HG02678 (cell line): Measurements from ENCODE around the gene APPL2.

Experiments
- ATAC-seq: cut with Tn5 transposase; IDR thresholded peaks from one replicate; pipeline ENCODE4 v1.9.1; 2021; ENCODE audit warnings: mild to moderate bottlenecking, moderate library complexity; ENCODE audit not compliant: unreplicated experiment

APPL2 gene

DNA sequence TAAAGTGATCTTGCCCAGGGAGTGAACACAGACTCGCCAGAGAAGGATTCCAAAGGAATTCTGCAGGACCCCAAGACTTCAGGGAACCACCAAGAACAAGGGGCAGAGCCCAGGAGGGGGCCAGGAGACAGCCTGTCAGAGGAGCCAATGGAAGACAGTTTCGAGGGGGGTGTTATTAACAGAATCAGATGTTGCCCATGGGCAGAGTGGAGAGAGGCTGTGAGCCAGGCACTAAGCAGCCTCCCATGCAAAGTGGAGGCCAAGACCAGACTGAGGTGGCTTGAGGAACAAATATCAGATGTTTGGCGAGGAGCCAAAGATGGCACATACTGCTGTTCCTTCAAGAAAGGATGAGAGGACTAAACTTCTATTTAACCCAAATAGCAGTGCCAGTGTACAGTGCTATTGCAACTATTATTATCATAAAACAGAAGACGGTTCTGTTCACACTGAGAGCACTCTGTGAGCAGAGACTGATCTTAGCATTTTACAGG, 12.6 kb downstream of the APPL2 start:
- no peak for ATAC-seq

DNA sequence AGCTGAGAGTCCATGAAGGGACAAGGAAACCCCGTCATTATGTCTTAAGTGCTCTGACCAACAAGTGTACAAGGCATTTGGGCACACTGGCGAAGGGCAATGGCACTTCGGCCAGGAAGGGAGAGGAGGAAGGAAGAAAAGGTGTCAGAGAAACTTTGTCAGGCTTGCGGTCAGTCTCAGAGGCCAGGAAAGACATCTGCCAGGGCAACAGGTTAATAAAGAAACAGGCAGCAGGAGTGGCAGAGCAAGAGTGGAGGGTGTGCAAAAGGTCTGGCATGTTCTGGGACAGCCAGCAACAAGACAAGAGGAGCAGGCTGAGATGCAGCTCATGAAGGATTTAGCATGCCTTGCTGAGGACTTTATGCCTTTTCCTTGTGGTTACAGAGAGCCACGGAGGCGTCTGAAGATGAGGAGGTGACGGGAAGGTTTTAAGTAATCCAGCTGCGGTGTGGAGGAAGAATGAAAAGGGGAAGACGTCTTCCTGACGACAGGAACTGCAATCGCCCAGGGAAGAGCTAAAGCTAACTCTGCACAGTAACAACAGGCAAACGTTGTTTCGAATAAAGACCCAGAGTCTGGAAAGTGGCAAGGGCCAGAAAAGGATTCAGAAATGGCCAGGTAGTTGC, 13.1 kb downstream of the APPL2 start:
- ATAC-seq = no peak

DNA sequence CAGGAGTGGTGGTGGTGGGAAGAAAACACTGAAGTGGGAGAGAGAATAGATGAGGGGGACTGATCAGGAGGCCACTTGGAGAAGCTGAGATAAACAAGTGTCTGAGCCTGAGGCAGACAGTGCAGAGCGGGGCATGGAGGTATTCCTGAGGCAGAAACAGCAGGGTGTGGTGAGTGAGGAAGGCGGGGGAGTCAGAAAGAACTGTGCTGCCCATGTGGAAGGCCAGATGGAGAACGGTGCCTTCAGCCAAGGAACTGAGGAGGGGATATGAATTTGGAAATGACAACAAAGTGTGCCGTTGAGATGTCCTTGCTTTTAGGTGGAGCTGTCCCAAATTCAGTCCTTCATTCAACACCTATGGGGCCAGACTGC, 13.7 kb downstream of the APPL2 start:
- ATAC-seq = no peak

GRCh38 chr12:105221583-105222283, 14.2 kb downstream of the APPL2 start:
- no peak for ATAC-seq

DNA sequence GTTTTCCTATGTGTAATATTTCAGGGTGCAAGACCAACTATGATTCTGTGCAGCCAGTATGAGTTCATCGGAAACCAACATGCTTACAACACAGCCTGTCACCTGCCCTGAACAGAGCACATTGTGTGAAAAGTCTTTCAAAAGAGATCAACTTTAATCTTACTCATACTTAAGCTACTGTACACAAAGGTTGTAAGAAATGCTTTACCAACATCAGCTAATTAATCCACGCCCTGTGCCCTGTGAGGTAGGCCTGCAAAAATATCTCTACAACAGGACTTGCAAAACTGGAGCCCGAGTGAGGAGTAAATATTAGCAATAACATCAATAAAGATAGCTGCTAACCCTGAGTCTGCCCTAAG, 15.1 kb downstream of the APPL2 start:
- ATAC-seq = no peak

DNA sequence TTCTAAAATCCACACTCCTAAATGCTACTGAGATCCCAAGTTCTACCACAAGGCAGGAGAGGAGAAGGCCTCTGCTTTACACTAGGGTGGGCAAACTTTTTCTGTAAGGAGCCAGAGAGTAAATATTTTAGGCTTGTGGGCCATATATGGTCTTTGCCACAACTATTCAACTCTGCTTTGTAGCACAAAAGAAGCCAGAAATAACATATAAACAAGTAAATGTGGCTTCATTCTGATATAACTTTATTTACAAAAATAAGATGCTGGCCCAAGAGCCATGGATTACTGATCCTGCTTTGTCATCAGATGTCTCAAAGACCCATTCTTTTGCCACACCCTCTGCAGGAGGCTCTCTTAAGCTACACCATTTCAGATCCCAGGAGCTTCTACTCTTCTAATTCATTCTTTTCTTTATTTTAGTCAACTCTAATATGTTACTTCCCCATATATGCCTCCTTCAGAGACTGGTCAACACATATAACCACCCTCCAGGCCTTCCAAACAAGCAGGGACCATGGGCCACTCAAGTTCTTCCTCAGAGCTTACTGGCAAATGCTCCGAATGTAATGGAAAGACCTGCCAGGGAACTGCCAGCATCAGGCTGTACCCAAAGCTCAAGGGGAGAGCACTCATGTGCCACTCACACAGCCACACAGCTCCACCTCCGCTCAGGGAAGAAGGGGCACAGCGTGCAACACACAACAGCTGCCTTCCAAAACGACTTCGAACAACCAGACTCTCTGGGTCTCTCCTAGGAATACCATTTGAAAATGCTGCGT, 15.6 kb downstream of the APPL2 start:
- ATAC-seq = no peak

GRCh38 chr12:105219261-105220028, 16.5 kb downstream of the APPL2 start:
- no peak for ATAC-seq

DNA sequence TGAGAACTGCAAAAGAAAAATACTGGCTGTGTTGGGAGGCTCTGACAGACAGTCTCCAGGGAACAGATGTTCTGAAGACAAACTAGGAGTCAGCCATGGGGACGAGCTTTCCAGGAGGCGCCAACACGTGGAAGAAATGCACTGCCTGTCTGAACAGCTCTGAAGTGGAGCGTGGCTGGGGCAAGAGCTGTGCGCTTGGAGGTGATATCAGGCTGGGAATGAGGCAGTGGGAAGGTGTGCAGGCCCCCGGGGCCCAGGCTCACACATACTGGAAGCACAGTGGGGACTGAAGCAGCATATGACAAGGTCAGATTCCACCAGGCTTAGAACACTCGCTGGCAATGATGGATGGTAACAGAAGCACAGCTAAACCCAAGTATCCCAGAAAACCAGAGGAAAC, 17.5 kb downstream of the APPL2 start:
- ATAC-seq = no peak

GRCh38 chr12:105214670-105215375, 21.2 kb downstream of the APPL2 start:
- no peak for ATAC-seq

GRCh38 chr12:105214148-105214547, 21.8 kb downstream of the APPL2 start:
- no peak for ATAC-seq

DNA sequence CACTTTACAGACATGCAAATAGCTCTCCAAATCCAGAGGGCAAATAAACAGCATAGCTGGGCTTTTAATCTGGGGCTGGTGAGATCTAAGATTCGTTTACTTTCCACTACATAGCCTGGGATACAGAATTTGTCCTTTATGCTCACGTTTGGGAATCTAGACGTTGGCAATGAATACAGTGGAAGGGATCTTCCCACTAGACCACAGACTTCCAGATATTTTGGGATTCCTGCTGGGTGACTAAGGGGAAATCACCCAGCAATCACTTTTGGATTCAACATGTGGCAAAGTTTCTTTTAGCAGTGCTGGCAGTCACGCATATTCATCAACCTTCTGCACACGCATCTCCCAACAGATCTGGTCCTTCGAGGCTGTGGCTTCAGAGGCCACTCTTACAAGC, 23.5 kb downstream of the APPL2 start:
- ATAC-seq = no peak

DNA sequence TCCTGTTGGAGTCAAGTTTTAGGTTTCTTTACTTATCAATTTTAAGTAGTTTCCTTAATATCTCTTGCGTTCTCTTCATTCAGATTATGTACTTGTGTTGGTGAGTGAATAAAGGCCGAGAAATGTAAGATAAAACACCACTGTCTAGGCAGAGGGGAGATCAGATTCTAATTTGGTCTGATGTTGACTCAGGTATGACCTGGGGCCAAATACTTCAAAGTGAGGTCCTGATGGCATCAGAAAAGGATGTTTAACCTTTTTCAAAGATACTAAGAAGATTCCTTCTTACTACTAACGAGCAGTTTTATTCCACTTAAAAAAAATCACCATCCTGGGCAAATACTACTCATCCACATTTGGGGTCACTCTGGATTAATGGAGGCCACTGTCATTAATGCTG, 26.9 kb downstream of the APPL2 start:
- no peak for ATAC-seq

GRCh38 chr12:105206686-105207374, 29.1 kb downstream of the APPL2 start:
- no peak for ATAC-seq

DNA sequence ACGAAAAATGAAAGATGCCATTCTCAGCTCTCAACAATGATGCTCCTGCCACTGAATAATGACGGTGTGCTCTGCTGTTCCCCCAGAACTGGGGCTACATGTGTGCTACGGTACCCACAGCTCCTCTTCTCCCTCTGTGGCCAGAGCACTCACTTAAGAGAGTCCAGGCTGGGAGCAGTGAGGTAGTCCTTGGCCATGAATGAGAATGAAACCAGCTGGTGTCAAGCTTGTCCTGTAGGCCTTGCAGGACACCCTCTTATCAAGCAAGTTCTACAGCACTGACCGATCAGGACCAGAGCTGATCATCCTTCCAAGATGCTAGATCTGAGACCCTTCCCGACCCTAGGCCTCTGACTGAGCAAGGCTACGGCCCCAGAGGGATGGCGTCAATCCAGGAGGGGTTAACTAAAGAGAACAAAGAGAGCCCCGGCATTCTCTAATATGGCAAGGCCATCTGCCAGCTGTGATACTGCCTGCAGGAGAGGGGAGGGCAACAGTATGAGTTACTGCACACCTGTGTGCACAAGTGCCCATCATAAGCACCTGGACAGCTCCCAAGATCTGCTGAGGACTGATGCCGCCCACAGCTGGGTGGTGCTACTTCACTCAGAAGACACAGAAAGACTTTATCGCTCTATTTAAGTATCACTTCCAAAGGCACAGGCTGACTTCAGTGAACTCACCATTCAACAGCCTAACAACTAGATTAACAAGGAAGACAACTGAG, 30.5 kb downstream of the APPL2 start:
- no peak for ATAC-seq

- ATAC-seq = no peak
These were observed 31.1 kb downstream of the APPL2 start for GRCh38 chr12:105204916-105205315.

- ATAC-seq = no peak
These were observed 31.8 kb downstream of the APPL2 start for GRCh38 chr12:105204127-105204526.

- no peak for ATAC-seq
These were observed 33.8 kb downstream of the APPL2 start for GRCh38 chr12:105202202-105202601.

DNA sequence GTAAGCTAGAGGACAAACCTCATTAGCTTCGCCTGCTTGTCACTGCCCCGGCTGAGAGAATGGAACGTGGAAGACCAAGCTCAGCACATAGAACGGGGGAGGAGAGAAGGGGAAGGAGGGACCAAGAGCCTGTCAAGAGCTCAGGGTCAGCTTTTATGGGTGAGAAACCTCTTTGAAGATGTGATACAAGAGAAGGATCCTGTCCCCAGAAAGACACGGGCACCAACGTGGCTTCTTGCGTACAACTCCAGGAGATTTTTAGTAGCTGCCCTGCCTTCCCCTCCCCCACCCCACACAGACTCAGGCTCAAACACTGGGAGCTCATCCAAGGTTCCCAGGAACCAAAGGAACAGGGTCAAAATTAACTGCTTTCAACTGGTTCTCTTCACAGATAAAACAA, 34.7 kb downstream of the APPL2 start:
- no peak for ATAC-seq

GRCh38 chr12:105200385-105200784, 35.6 kb downstream of the APPL2 start:
- ATAC-seq = no peak
